Measurements from ENCODE around the gene SLC37A1.

The SLC37A1 gene

DNA sequence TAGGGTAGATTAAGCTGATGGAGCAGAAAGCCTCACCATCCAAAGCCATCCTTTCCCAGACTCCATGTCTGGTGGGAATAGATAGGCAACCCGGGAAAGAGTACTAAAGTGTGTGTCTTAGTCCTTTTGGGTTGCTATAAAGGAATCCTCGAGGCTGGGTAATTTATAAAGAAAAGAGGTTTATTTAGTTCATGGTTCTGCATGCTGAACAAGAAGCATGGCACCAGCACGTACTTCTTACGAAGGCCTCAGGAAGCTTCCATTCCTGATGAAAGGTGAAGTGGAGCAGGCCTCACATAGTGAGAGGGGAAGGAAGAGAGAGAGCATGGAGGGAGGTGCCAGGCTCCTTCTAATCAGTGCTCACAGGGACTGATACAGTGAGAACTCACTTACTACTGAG lies 6.2 kb upstream of the SLC37A1 start:
- DNase-seq (ENCODE audit: low read depth): no peak

DNA sequence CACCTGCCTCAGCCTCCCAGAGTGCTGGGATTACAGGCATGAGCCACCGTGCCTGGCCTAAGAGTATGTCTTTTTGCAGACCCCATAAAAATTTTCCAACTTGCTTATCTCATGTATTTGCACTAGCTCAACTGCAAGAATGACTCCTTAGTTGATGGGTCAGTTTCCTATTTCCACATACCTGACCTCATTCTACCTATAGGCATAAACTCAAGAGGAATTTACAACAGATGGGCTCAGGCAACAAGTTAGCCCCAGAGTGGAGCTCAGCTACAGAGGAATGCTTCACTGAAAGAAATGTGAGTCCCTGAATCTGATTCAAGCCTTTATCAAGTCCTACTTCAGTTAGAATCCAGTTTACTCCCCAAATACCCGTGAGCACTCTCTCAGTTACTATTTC lies 5.3 kb upstream of the SLC37A1 start:
- DNase-seq (ENCODE audit: low read depth): no peak

DNA sequence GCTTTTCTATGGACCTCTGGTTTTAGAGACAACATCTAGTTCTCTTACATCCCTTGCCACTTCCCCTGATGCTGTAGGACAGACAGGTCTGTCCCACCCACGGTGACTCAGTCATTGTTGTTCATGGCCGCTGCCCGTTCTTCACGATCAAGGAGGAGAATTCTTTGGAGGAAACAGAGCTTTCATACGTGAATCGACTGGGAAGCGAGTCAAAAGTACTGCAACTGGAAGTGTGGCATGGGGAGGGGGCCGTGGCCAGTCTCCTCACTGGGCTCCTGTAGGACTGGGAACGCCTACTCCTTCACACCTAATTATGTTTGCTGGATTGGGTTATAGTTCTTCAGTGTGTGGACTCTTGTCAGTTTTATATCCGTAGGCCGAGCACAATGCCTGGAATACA lies 4.4 kb upstream of the SLC37A1 start:
- DNase-seq (ENCODE audit: low read depth): no peak

DNA sequence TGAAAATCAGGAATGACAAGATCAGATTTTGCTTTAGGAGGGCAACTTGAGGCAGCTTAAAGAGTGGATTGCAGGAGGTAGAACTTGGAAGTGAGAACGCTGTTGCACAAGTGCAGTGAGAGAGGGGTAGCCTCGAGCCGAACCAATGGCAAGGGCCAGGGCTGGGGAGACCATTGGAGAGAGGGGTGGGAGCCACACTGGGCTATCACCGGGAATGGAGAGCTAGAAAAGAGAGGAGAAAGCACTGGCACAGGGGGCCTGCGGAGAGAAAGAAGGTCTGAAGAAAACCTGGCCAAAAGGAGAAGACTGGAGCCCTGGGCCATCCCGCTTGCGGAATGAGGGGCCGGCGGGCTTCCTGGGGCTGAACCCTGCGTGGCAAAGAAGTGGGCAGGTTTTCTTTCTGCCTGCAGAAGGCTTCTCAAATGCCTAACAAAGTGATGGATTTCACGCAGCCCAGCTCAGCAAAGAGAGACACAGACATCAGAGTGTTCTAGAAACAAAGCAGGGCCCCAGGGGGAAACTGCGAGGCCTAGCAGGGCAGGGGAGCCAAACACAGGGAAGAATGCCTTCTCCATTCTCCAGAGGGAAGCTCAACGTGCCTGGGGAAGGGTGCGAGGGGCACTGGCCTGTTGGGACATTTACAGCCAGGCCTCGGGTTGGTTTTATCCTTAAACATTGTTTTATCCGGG lies 1.2 kb upstream of the SLC37A1 start:
- DNase-seq (ENCODE audit: low read depth): no peak

DNA sequence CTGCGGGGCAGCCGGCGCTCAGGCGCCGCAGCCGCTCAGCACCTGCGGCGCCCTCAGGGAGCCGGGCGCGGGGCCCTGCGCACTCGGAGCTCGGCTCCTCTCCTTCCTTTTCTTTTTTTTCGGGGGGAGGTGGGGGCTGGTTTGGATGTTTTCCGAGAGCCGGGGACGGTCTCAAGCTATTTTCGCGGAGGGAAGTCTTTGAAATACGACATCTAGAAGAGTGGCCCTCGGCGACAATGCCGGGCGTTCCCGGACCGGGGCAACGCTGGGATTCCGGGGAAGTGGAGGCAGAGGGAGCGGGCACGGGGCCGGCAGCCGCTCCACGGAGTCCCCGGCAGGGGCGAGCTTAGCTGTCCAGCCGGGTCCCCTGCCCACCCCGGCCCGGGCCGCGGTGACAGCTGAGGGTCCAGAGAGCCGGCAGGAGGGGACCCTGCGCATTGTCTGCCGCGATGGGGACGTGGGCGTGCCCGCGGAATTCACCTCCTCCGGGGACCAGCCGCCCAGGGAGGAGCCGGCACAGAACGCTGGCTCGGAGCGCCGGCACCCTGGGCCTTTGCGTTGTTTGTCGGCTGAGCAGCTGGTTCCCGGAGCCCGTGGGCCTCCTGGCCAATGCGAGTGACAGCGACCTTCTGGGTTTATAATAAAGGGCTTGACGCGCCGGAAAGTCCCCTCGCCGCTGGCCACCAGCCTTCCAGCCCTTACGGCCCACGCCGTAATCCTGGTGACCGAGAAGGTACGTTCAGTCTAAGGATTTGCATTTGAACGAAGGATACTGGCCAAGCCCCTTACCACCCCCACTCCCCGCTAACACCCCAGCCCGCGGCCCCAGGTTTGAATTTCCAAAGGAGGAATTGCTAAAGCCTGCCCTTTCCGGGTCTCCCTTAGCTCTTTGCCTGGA lies 582 bp downstream of the SLC37A1 start:
- no peak for DNase-seq (ENCODE audit: low read depth)

DNA sequence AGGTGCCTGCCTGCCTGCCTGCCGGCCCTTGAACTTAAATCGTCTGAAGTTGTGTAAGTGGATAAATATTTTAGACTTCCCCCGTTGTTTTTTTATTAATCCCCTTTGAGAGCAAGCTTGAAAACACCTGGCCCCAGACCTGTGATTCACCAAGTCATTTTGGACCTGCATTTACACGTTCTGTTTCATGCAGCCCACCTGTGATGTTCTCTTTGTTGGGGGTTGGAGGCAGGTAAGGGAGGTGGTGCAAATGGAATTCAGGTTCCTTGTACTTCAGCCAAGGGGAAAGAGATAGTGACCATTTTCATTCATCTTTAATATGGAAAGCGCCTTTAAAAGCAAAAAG lies 1.2 kb downstream of the SLC37A1 start:
- DNase-seq (ENCODE audit: low read depth): no peak

DNA sequence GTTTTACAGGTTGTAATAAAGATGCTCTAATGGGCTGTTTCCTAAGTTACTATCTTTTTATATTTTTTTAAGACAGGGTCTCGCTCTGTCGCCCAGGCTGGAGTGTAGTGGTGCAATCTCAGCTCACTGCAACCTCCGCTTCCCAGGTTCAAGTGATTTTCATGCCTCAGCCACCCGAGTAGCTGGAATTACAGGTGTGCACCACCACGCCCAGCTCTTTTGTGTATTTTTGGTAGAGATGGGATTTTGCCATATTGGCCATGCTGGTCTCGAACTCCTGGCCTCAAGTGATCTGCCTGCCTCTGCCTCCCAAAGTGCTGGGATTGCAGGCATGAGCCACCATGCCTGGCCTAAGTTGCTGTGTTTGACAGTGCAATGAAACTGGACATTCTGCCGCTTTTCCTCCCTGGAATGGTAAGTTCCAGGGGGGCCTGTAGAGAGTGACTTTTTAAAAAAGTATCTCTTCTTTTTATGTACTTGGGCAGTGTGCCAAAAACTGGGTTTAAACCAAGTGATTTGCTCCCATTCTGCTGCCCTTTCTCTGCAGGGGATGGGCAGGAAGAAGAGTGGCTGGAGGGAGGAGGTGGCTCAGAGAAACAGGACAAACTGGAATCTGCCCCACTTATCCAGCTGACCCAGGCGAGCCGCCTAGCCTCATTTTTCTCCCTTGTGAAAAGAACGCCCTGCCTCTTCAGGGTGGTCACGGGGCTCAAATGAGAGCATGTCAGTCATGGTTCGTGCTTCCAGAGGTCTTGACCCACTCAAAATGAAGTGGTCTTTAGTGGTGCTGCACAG lies 2.3 kb downstream of the SLC37A1 start:
- DNase-seq (ENCODE audit: low read depth): no peak

DNA sequence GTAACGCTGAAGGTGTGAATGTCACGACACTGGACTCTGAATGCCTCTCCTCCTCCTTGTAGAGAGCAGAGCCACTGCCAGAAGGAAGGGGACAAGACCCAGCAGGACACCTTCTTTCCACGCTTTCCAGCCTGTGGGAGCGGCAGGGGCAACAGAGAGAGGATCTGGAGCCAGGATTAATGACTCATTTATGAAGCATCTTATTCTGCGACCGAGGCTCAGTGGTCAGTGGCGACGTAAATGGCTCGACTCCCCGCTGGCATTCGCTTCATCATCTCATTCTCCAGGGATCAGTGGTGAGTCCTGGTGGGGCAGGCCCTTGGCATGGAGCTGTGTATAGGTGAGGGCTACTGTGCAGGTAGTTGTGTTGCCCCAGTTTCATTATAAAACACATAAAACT lies 4.6 kb downstream of the SLC37A1 start:
- no peak for DNase-seq (ENCODE audit: low read depth)

DNA sequence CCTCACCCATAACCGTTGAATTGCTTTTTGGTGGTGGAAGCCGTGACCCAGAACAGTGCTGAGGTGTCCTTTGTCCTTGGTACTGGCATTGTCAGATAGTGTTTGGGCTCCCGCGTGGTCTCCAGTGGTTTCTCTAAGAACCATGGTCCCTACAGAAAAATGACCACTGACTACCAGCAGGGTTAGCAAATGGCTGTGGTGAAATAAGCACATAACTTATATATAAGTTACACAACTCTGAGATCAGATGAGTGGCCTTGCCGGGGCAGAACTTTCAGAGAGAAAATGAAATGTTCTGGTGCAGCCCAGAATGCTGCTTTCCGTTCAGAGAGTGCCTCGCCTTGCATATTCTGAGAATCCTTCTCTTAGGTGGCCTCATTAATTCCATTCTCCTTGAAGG lies 5.0 kb downstream of the SLC37A1 start:
- no peak for DNase-seq (ENCODE audit: low read depth)

DNA sequence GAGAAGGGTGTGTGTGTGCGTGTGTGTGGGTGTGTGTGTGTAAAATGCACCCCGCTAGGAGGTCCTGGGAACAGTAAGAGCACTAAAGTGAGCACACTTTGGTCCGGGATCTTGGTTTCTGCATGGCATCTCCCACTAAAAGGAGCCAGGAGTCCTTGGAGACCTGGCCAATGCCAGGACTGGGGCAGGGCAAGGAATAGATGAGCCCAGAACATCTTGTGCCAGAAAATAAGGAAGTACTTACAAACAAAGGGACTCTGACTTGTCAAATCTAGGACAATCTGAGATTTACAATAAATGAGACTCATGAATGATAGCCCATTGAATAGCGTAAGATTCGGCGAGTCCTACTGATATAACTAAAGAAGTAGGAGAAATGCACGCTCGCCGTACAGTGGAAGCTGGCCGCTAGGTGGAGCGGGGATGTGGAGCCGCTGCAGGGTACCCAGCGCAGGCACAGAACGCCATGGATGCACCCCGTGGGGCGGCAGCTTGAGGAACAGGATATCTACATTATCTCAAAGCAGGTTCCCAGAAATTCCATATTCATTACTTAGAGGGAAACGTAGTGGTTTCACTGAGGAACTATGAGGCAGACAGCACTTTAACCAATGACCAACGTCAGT lies 7.1 kb downstream of the SLC37A1 start:
- no peak for DNase-seq (ENCODE audit: low read depth)

DNA sequence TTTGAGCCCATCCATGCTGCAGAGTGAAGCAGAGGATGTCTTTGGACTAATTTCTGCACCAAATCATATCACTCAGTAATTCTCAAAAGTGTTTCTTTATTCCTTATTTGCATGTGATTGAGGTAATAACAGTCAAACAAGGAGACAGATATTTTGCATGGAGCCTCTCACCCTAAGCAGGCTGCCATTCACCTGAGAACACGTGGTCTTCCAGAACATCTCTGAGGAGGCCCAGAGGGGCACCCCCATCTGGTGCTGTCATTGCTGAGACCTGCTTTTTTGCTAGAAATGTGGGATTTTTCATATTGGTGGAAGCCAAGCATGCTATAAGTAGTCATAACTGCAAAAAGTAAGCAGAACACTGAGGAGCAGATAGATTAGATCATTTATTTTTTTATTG lies 7.7 kb downstream of the SLC37A1 start:
- DNase-seq (ENCODE audit: low read depth): no peak

DNA sequence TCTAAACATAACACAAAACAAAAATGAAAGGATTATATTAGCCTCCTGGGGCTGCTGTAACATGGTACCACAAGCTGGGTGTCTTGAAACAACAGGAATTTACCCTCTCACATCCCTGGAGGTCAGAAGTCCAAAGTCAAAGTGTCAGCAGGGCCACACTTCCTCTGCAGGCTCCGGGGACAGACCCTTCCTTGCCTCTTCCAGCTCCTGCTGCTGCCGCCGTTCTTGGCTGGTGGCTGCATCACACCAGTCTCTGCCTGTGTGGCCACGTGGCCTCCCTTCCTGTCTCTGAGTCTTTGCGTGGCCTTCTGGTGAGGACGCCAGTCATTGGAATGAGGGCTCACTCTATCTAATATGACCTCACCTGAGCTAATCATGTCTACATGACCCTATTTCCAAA lies 8.2 kb downstream of the SLC37A1 start:
- no peak for DNase-seq (ENCODE audit: low read depth)

DNA sequence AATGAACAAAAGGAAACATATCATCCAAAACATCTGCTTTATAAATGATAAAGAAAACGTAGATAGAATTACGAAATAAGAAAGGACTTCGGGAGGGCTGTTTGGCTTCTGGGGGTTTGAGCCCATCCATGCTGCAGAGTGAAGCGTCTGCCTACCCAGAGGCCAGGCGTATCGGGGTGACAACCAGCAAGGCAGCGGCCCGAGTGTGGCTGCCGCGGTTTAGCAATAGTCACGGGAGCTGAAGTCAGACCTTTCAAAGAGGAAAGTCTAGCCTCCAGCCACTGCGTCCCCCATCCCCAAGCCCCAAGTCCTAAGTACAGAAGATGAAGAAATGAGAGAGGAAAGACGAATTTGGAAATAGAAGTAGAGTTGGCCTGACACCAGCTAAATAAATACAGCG lies 8.6 kb downstream of the SLC37A1 start:
- DNase-seq (ENCODE audit: low read depth): no peak

DNA sequence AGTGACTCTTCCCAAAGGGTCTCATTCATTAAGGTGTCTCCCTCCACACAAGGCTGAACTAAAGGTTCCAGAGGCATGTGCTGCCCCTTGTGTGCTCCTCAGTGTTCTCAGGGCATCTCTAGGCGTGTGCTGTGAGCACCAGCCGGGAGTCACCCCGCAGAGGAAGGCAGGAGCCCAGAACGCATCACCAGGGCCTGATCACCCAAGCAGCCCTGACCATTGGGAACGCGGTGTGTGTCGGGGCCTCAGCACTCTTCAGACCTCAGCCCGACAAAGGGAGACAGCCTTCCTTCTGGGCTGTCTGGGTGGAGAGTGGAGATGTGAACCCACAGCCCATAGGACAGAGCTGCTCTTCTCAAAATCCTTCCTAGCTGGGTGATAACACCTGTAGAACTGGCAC lies 9.1 kb downstream of the SLC37A1 start:
- DNase-seq (ENCODE audit: low read depth): no peak

DNA sequence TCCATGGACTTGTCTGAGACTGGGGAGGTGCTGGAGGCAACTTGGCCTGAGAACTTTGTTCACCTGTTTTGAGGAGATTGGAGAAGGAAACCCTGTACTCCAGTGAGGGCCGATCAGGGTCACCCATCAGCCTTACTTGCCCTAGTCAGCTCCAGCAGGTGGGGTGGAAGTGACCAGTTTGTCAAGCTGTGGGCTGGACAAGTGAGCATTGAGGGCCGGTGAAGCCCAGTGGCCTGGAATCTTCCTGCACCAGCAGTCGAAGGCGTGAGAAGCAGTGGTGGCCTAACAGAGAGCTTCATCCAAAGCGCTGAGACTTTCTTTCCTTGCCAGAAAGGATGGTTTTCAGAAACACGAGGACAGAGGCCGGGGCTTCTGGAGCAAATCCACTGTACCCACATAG lies 9.6 kb downstream of the SLC37A1 start:
- DNase-seq (ENCODE audit: low read depth): no peak

DNA sequence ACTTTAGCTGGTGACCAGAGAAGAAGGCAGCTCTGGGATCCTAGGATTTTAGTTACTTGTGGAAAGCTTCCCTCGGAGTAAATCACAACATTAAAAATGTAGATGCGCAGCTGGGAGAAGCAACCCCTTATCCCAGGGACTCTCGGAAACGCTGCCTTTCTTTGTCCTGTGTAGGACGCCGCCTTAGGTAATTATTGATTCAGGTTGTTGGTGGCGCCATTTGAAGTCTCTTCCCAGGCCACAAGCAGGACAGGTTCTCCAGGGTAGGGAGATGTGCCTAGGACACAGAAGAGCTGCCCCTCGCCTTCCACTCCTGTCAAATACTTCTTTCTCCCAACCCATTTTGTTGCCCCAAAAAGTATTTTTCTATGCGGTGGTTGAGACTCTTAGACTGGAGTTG lies 10.3 kb downstream of the SLC37A1 start:
- no peak for DNase-seq (ENCODE audit: low read depth)

DNA sequence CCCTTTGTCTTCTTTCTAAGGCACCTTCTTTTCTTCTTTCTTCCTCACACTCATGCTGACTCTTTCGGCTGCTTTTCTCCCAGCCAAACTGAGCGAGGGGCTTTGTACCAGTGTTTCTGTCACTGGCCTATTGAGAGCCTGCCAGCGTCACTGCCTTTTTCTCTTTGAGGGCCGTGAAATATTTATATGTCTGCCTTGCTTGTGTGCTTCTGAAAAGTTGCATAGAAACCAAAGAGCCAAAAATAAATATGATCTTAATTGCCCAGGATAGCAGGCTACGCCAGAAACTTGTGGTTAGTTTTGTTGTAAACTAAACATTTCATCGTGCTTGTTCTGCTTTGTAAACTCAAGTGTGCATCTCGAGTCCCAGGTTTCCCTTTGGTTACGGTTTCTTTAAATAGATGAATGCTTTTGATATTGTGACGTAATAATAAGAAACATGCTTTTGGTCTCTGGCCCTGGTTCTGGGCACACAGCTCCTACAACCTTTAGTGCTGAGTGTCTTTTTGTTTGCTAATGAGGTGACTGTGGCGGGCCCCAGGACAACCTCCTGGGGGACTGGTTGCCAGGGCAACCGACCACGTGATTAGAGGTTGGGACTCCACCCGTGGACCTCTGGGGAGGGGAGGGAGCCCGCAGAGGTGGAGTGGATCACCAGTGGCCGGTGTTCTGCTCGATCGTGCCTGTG lies 10.8 kb downstream of the SLC37A1 start:
- DNase-seq (ENCODE audit: low read depth): peak; percentile 57

DNA sequence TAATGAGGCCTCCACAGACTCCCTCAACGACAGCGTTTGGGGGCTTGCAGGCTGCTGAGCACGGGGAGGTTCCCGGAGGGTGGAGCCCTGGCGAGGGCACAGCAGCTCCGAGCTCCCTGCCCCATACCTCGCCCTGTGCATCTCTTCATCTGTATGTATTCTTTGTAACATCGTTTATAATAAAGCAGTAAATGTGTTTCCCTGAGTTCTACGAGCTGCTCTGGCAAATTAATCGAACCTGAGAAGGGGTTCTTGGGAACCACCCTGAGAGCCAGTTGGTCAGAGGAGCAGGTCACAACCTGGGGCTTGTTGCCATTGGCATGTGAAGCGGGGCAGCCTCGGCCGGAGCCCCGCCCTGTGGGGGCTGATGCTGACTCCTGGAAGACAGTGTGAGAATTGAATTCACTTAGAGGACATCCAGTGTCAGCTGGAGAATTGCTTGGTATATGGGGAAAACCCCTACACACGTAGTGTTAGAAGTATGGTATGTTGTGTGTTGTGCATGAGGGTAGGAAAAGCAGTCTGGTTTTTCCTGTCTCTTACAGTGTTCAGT lies 11.5 kb downstream of the SLC37A1 start:
- DNase-seq (ENCODE audit: low read depth): no peak

DNA sequence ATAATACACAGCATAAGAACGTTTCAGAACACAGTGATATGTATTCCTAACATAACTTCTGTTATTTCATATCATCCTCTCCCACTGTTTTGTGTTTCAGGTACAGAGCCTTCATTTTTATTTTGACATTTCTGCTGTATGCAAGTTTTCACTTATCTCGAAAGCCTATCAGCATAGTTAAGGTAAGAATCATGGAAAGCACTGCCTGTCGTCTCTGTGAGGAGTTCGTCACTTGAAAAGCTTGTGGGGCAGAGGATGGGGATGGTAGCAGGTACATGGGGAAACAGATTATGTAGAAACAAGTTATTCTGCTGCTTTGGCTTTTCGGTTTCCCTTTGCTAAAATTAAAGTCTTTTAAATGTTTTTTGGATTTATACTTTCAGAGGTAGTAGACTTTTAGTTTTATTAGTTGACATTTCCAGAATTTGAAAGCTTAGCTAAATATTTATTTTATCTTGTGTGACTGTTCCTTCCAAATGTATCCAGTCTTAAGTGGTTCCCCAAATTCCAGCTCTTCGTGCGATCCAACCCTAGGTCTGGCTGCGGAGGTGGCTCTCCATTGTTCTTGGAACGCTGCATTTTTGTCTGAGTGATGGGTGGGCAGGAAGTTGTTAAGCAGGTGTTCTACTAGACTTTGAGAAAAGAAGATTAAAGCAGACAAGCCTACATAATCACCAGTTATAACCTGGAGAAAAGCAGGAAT lies 12.2 kb downstream of the SLC37A1 start:
- DNase-seq (ENCODE audit: low read depth): no peak

DNA sequence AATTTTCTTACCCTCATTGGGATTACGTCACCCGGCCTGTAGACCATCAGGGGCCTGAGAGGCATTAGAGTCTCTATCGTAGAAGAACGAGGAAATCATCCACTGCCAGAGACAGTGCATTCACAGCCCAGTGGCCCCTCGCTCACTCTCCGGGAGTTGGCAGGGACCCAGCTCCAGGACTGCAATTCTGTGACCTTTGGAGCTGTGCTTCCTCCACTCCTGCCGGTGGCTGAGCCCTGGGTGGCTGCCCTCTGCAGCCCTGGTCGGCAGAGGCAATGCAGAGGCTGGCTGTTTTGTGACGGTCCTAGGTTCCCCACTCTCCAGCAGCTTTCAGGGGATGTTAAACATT lies 12.7 kb downstream of the SLC37A1 start:
- no peak for DNase-seq (ENCODE audit: low read depth)

DNA sequence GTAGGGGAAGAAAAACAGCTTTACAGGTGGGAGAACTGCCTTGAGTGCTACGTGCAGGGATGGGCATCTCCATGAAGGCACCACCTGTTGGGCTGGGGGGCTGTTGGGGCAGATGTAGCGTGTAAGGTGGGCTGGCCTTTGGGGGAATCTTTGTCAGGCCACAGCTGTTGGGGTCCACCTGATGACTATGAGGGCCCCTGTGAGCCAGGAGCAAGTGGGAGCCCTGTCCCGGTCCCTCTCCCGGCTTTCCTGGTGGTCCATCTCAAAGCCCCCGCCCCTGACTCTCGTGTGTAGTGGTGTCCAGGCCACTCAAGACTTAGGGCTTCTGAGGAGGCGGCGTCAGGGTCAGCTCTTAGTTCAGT lies 13.5 kb downstream of the SLC37A1 start:
- no peak for DNase-seq (ENCODE audit: low read depth)

All from fibroblast of the conjunctiva (primary cell).